ENCODE data around the gene MSMP.

The MSMP gene

GRCh38 chr9:35754264-35754663, at the start of gene MSMP:
MSMP (minus strand) TSS chr9:35754276; CDS start chr9:35754129, 147 bp downstream.
- DNase-seq = no peak

GRCh38 chr9:35801328-35802128, 47.5 kb upstream of the MSMP start:
- no peak for DNase-seq

- no peak for DNase-seq
Observed at GRCh38 chr9:35800530-35800929, 46.5 kb upstream of the MSMP start.

- DNase-seq = no peak
Observed at GRCh38 chr9:35798658-35799374, 44.7 kb upstream of the MSMP start.

GRCh38 chr9:35797311-35798109, 43.4 kb upstream of the MSMP start:
- no peak for DNase-seq

GRCh38 chr9:35795695-35796094, 41.6 kb upstream of the MSMP start:
- DNase-seq = no peak

- no peak for DNase-seq
Observed at GRCh38 chr9:35793461-35793860, 39.4 kb upstream of the MSMP start.

- no peak for DNase-seq
Observed at GRCh38 chr9:35792826-35793225, 38.8 kb upstream of the MSMP start.

GRCh38 chr9:35792024-35792813, 38.1 kb upstream of the MSMP start:
- DNase-seq = no peak

- no peak for DNase-seq
Observed at GRCh38 chr9:35791297-35791921, 37.3 kb upstream of the MSMP start, which contains the start of gene NPR2. NPR2 (plus strand) TSS chr9:35791591; CDS start chr9:35792409, 818 bp downstream.

- DNase-seq = peak; percentile 45
Observed at GRCh38 chr9:35790385-35791296, 36.6 kb upstream of the MSMP start.

- no peak for DNase-seq
Observed at GRCh38 chr9:35790025-35790384, 35.9 kb upstream of the MSMP start.

- peak; percentile 8 for DNase-seq
Observed at GRCh38 chr9:35789541-35789940, 35.5 kb upstream of the MSMP start.

GRCh38 chr9:35783418-35783817, 29.3 kb upstream of the MSMP start:
- no peak for DNase-seq

- no peak for DNase-seq
Observed at GRCh38 chr9:35781066-35781465, 27.0 kb upstream of the MSMP start.

GRCh38 chr9:35778496-35778895, 24.4 kb upstream of the MSMP start:
- DNase-seq = peak; percentile 24

GRCh38 chr9:35776018-35776417, 21.9 kb upstream of the MSMP start:
- DNase-seq = peak; percentile 76

- DNase-seq = peak; percentile 21
Observed at GRCh38 chr9:35774907-35775635, 21.0 kb upstream of the MSMP start.

- no peak for DNase-seq
Observed at GRCh38 chr9:35771943-35772342, 17.9 kb upstream of the MSMP start.

- peak; percentile 20 for DNase-seq
Observed at GRCh38 chr9:35771534-35771933, 17.5 kb upstream of the MSMP start.
